HG02571 (cell line): ENCODE data around the gene FCGR2B.
"Not testable (repeated sequence)": the region's sequence is repeated elsewhere in the genome, so short reads cannot be mapped to it uniquely, and the experiment has no call there.

ENCODE experiments used
- ATAC-seq: cut with Tn5 transposase; IDR thresholded peaks from one replicate; pipeline ENCODE4 v1.9.1; 2021; ENCODE audit warnings: mild to moderate bottlenecking, moderate library complexity; ENCODE audit not compliant: unreplicated experiment

Gene FCGR2B

GRCh38 chr1:161647507-161648360, 15.2 kb upstream of the FCGR2B start:
- ATAC-seq: not testable (repeated sequence)

- not testable (repeated sequence) for ATAC-seq
Observed at GRCh38 chr1:161653541-161653940, 9.4 kb upstream of the FCGR2B start.

- ATAC-seq: not testable (repeated sequence)
Observed at GRCh38 chr1:161653971-161654370, 9.0 kb upstream of the FCGR2B start.

- not testable (repeated sequence) for ATAC-seq
Observed at GRCh38 chr1:161658524-161658923, 4.4 kb upstream of the FCGR2B start.

GRCh38 chr1:161661660-161662311, 1.2 kb upstream of the FCGR2B start:
- not testable (repeated sequence) for ATAC-seq

GRCh38 chr1:161663569-161663968, 626 bp downstream of the FCGR2B start:
- ATAC-seq: peak; percentile 18

- not testable (repeated sequence) for ATAC-seq
Observed at GRCh38 chr1:161664689-161665088, 1.7 kb downstream of the FCGR2B start.

GRCh38 chr1:161671045-161672020, 8.4 kb downstream of the FCGR2B start:
- ATAC-seq: not testable (repeated sequence)

GRCh38 chr1:161673437-161673836, 10.5 kb downstream of the FCGR2B start:
- ATAC-seq: not testable (repeated sequence)

- not testable (repeated sequence) for ATAC-seq
Observed at GRCh38 chr1:161674447-161674846, 11.5 kb downstream of the FCGR2B start.

GRCh38 chr1:161674908-161675307, 12.0 kb downstream of the FCGR2B start:
- ATAC-seq: not testable (repeated sequence)

- no peak for ATAC-seq
Observed at GRCh38 chr1:161676441-161676840, 13.5 kb downstream of the FCGR2B start.

GRCh38 chr1:161676958-161677689, 14.2 kb downstream of the FCGR2B start:
- ATAC-seq: no peak

- ATAC-seq: no peak
Observed at GRCh38 chr1:161678500-161678899, 15.6 kb downstream of the FCGR2B start.

- no peak for ATAC-seq
Observed at GRCh38 chr1:161681879-161682278, 18.9 kb downstream of the FCGR2B start.

- no peak for ATAC-seq
Observed at GRCh38 chr1:161688946-161689345, 26.0 kb downstream of the FCGR2B start.

GRCh38 chr1:161691846-161692245, 28.9 kb downstream of the FCGR2B start:
- no peak for ATAC-seq

- not testable (repeated sequence) for ATAC-seq
Observed at GRCh38 chr1:161693020-161693712, 30.2 kb downstream of the FCGR2B start.

GRCh38 chr1:161698302-161698701, 35.4 kb downstream of the FCGR2B start:
- ATAC-seq: not testable (repeated sequence)

GRCh38 chr1:161702250-161702649, 39.3 kb downstream of the FCGR2B start:
- no peak for ATAC-seq
